Endothelial cell of umbilical vein (primary cell): ENCODE data around the gene MIER1.

ENCODE experiments used
- CTCF ChIP-seq, 2 donors: IDR thresholded peaks; 1 replicate in 1 of 2; 2 replicates in 1 of 2; pipeline ENCODE4 v1.5.1; 2011; ENCODE audit warnings: low read length in 2 of 2, mild to moderate bottlenecking in 2 of 2, moderate library complexity in 2 of 2, control low read depth in 1 of 2, inconsistent platforms in 1 of 2, low read depth in 1 of 2; ENCODE audit not compliant: insufficient read depth in 1 of 2; ENCODE audit errors: extremely low read depth in 1 of 2
- POLR2A ChIP-seq: IDR thresholded peaks from 2 replicates; pipeline ENCODE4 v1.6.1; 2012; ENCODE audit warnings: low read depth, mild to moderate bottlenecking, control low read depth, low read length

- TF ChIP-seq POLR2A (no peak), CTCF (IDR thresholded peaks at IDR 0.05; ENCODE audit: extremely low read depth in 1 of 2, insufficient read depth in 1 of 2, low read depth in 1 of 2, low read length in 2 of 2) (no peak)
Observed at GRCh38 chr1:66889030-66889429, 35.8 kb upstream of the MIER1 start.
